SHP77 (cell line): ENCODE measurements around the gene LAX1.
"Not testable (repeated sequence)": the region's sequence is repeated elsewhere in the genome, so short reads cannot be mapped to it uniquely, and the experiment has no call there.

Experiments
- DNase-seq, 2 experiments: peaks; one replicate each; lab custom pipeline; 2025; lab: John Stamatoyannopoulos, UW

The LAX1 gene

GRCh38 chr1:203765029-203765837 lies at the start of gene LAX1:
Gene LAX1, plus strand, starts transcription at chr1:203765183. Its CDS starts 383 bp downstream, at chr1:203765566.
- DNase-seq, result no peak

DNA sequence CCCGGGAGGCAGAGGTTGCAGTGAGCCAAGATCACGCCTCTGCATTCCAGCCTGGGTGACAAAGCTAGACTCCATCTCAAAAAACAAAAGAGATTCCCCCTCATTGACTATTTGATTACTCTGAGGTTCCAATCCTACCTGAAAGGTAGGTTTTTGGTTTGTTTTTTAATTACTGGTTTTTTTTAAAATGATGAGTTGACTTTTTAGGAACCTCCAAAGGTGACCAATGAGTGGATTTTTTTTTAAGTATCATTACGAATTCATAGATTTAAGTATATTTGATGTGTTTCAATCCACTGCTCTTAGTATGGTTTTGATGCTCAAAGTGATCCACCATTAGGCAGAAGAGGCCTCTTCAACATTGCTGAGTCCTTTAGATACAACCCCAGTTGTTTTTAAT lies 47.9 kb upstream of the LAX1 start:
- no peak for DNase-seq

GRCh38 chr1:203720242-203720641 lies 44.7 kb upstream of the LAX1 start:
- no peak for DNase-seq

DNA sequence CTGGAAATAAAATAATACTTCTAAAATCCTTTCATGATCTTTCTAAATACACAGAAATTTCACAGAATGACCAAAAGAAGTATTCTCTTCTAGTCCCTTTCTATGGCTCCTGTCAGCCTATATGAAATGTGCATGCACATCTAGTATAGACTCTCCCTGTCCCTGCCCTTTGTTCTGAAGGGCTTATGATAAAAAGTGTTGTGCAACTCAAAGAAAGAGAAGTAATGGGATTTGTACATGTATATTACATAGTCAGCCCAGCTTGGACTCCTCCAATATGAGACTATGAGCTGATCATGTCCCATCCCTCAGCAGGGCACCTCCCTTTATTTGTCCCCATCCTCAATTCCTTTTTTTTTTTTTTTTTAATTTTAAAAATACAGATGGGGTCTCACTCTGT lies 42.1 kb upstream of the LAX1 start:
- DNase-seq, result no peak

DNA sequence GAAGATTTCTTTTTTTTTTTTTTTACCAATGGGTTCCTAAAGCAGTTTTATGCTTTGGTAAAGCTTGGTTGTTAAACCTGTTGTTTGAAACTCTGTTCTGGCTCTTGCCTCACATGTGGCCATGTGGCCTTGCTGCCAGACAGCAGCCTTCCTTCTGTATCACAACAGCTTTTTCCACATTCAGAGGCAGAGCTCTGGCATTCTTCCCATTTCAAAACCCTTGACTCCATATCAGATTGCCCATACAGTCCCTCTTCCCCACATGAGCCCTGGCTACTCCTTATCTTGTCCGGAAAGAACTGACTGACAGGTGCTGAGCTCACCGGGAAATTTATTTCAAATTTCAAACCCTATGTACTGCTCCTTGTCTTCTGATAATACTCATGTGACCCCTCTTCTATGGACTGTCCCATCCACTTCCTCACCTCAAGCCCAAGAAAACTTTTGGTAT lies 38.5 kb upstream of the LAX1 start:
- no peak for DNase-seq

GRCh38 chr1:203733009-203733863 lies 31.7 kb upstream of the LAX1 start:
- no peak for DNase-seq

DNA sequence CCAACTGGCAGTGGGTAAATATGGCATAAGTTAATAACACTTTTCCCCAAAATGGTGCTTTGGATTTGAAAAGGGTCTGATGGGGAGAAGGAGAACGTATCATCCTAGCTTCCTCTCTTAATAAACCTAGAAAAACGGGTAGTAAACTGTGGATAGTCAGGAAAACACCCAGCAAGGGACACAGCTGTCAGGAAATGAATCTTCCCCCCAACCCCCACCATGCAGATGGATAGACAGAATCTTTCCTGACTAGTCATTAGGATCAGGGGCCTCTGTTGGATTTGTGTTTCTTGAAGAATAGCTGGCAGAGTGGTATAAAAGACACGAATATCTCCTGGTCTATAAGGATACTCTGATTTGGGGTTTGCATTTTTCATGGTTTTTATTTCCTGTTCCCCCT lies 22.5 kb upstream of the LAX1 start:
- no peak for DNase-seq

GRCh38 chr1:203743091-203743571 lies 21.9 kb upstream of the LAX1 start:
- no peak for DNase-seq

- DNase-seq, result no peak
These were observed 20.7 kb upstream of the LAX1 start for GRCh38 chr1:203744075-203744972.

GRCh38 chr1:203746281-203746680 lies 18.7 kb upstream of the LAX1 start:
- no peak for DNase-seq

DNA sequence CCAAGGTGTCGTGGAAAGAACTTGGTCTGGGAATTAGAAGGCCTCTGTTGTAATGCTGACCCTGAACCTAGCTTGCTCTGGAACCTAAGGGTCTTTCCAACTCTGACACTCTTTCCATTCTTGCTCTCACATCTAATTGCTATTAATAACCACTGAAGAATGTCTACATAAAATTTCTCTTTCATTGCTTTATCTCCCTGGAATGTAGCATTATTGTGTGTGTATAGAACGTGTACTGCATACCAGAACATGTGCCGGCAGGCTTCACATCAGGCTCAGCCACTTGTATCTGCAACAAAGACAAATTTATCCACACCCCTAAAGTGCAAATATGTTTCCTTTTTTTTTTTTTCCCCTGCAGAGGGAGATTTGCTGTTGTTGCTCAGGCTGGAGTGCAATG lies 13.9 kb upstream of the LAX1 start:
- DNase-seq, result no peak

- not testable (repeated sequence) for DNase-seq
These were observed 13.2 kb upstream of the LAX1 start for GRCh38 chr1:203751618-203752361.

GRCh38 chr1:203754455-203754864 lies 10.5 kb upstream of the LAX1 start:
- no peak for DNase-seq

DNA sequence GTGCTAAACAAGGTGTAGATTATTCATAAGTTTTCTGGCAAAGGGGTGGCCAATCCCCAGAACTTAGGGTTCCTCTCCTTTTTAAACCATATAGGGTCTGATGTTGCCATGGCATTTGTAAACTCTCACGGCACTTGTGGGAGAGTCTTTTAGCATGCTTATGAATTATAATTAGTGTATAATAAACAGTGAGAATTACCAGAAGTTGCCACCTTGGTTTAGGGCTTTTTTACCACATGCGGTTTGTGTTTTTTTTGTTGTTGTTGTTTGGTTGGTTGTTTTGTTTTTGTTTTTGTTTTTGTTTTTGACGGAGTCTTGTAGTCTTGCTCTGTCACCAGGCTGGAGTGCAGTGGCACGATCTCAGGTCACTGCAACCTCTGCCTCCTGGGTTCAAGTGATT lies 8.9 kb upstream of the LAX1 start:
- DNase-seq, result no peak

DNA sequence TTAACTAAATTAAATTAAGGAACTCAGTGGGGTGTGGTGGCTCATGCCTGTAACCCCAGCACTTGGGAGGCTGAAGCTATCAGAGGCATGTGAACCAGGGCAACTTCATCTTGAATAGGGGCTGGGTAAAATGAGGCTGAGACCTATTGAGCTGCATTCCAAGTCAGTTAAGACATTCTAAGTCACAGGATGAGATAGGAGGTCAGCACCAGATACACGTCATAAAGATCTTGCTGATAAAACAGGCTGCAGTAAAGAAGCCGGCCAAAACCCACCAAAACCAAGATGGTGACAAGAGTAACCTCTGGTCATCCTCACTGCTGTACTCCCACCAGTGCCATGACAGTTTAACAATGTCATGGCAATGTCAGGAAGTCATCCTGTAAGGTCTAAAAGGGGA lies 6.2 kb upstream of the LAX1 start:
- not testable (repeated sequence) for DNase-seq

GRCh38 chr1:203760506-203760905 lies 4.5 kb upstream of the LAX1 start:
- DNase-seq, result no peak

DNA sequence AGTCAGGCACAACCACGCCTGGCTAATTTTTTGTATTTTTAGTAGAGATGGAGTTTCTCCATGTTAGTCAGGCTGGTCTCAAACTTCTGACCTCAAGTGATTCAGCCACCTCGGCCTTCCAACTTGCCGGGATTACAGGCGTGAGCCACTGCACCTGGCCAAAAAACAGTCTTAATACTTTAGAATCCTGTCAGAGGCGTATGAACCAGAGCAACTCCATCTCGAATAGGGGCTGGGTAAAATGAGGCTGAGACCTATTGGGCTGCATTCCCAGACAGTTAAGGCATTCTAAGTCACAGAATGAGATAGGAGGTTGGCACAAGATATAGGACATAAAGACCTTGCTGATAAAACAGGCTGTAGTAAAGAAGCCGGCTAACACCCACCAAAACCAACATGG lies 3.0 kb upstream of the LAX1 start:
- DNase-seq, result not testable (repeated sequence)

DNA sequence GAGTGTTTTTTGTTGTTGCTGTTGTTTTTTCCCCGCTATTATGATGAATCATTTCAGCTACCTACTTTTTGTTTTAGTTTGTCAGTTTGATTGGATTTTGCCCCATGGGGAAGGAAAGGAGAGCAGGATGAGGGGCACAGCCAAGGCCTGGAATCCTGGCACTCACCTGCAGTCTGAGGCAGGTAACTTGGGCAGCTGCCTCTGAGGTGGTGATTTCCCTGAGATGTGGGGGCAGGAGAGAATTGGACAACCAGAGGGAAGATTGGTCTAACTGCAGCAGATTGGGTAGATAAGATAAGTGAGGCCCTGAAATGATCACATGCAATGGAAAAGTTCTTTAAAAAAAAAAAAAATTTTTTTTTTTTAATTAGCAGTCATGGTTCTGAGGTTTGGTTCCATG lies 1.5 kb upstream of the LAX1 start:
- no peak for DNase-seq

GRCh38 chr1:203764105-203765028 lies 616 bp upstream of the LAX1 start:
- no peak for DNase-seq

GRCh38 chr1:203768256-203768655 lies 3.3 kb downstream of the LAX1 start:
- no peak for DNase-seq
